Measurements from ENCODE around the gene DYNC1LI1.

The DYNC1LI1 gene

GRCh38 chr3:32499585-32499984 is 71.1 kb downstream of the DYNC1LI1 start:
- no peak overlapping the region for H3K27ac ChIP-seq
- no peak for TF ChIP-seq ZFX (IDR thresholded peaks at IDR 0.05)
- no peak for TF ChIP-seq CTCF (conservative IDR thresholded peaks at IDR 0.05)

GRCh38 chr3:32498992-32499391 is 71.7 kb downstream of the DYNC1LI1 start:
- no peak overlapping the region; the same call in 1 of the 2 replicates for H3K27ac ChIP-seq
- TF ChIP-seq CTCF (conservative IDR thresholded peaks at IDR 0.05) (no peak), ZFX (IDR thresholded peaks at IDR 0.05) (no peak)

GRCh38 chr3:32498252-32498651 is 72.4 kb downstream of the DYNC1LI1 start:
- no peak for TF ChIP-seq ZFX (IDR thresholded peaks at IDR 0.05)
- no peak for TF ChIP-seq CTCF (conservative IDR thresholded peaks at IDR 0.05)
- H3K27ac ChIP-seq, result peak overlapping the region; percentile 47; the same call in 1 of the 2 replicates

GRCh38 chr3:32495609-32496008 is 75.0 kb downstream of the DYNC1LI1 start:
- TF ChIP-seq CTCF (conservative IDR thresholded peaks at IDR 0.05) (no peak), ZFX (IDR thresholded peaks at IDR 0.05) (no peak)
- H3K27ac ChIP-seq, result no peak overlapping the region

- H3K27ac ChIP-seq, result no peak overlapping the region
- no peak for TF ChIP-seq CTCF (conservative IDR thresholded peaks at IDR 0.05)
- no peak for TF ChIP-seq ZFX (IDR thresholded peaks at IDR 0.05)
These were observed 75.6 kb downstream of the DYNC1LI1 start for GRCh38 chr3:32495085-32495484.

GRCh38 chr3:32493437-32494414 is 76.9 kb downstream of the DYNC1LI1 start:
- TF ChIP-seq ZFX (IDR thresholded peaks at IDR 0.05) (no peak), CTCF (conservative IDR thresholded peaks at IDR 0.05) (no peak)
- H3K27ac ChIP-seq, result no peak overlapping the region

GRCh38 chr3:32492684-32493436 is 77.8 kb downstream of the DYNC1LI1 start:
- H3K27ac ChIP-seq, result no peak overlapping the region
- no peak for TF ChIP-seq ZFX (IDR thresholded peaks at IDR 0.05)
- TF ChIP-seq CTCF (conservative IDR thresholded peaks at IDR 0.05), result no peak
